AG09309 (cell line): ENCODE results near the gene GPC5.
"Not testable (repeated sequence)": the region's sequence is repeated elsewhere in the genome, so short reads cannot be mapped to it uniquely, and the experiment has no call there.

Source experiments
- DNase-seq: peaks from one replicate; pipeline ENCODE4 v3.0.0-alpha.2; 2010; ENCODE audit warnings: low read depth
- H3K4me3 ChIP-seq: 2 replicates; pipeline ENCODE4 v1.5.1; 2011; ENCODE audit warnings: mild to moderate bottlenecking, low read depth, low read length, moderate library complexity; ENCODE audit not compliant: control insufficient read depth
- TF ChIP-seq, protein P1 (sequence below): IDR thresholded peaks from 2 replicates; pipeline ENCODE4 v1.5.1; 2011; ENCODE audit warnings: mild to moderate bottlenecking, low read depth, low read length, inconsistent platforms; ENCODE audit not compliant: insufficient read depth, control insufficient read depth; ENCODE audit errors: missing control alignments

GPC5 gene

DNA sequence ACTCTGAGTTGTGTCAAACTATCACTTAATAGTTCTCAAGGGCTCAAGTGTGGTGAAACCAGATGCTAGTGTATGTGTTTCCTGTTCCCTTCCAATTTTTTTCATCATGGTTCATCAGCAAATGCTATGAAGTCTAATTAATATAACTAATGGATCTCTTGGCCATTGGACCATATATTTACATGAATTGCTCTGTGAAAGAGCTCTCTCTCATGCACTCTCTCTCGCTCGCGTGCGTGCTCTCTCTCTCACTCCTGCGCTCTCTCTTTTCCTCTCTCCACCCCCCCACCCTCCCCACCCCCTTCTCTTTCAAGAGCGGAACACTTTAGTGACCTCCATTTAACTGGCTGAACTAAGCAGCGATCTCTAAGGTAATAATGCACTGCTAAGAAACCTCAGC lies 1281.2 kb downstream of the GPC5 start:
- no peak for DNase-seq
- TF ChIP-seq, protein P1, sequence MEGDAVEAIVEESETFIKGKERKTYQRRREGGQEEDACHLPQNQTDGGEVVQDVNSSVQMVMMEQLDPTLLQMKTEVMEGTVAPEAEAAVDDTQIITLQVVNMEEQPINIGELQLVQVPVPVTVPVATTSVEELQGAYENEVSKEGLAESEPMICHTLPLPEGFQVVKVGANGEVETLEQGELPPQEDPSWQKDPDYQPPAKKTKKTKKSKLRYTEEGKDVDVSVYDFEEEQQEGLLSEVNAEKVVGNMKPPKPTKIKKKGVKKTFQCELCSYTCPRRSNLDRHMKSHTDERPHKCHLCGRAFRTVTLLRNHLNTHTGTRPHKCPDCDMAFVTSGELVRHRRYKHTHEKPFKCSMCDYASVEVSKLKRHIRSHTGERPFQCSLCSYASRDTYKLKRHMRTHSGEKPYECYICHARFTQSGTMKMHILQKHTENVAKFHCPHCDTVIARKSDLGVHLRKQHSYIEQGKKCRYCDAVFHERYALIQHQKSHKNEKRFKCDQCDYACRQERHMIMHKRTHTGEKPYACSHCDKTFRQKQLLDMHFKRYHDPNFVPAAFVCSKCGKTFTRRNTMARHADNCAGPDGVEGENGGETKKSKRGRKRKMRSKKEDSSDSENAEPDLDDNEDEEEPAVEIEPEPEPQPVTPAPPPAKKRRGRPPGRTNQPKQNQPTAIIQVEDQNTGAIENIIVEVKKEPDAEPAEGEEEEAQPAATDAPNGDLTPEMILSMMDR: no peak
- no peak overlapping the region for H3K4me3 ChIP-seq

DNA sequence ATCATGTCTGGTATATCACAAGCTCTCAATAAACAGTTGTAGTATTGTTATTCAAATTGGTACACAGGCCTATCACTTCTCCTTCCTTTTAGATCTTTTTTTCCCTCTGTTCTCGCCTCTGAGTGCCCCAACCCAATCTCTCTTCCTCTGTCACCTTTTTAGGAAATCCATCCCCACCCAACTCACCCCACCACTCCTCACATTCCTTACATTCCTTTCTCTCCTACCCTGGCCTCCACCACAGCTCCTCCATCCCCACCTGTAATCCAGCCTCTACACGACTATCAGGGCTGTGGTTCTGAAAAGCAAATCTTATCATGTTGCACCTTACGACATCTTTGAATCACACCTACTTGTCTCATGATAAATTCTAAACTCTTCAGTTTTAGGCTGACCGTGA lies 1282.8 kb downstream of the GPC5 start:
- TF ChIP-seq, protein P1: no peak
- H3K4me3 ChIP-seq: no peak overlapping the region
- DNase-seq: no peak

GRCh38 chr13:92682832-92683517 lies 1284.6 kb downstream of the GPC5 start:
- H3K4me3 ChIP-seq: no peak overlapping the region
- DNase-seq: no peak
- TF ChIP-seq, protein P1: no peak

DNA sequence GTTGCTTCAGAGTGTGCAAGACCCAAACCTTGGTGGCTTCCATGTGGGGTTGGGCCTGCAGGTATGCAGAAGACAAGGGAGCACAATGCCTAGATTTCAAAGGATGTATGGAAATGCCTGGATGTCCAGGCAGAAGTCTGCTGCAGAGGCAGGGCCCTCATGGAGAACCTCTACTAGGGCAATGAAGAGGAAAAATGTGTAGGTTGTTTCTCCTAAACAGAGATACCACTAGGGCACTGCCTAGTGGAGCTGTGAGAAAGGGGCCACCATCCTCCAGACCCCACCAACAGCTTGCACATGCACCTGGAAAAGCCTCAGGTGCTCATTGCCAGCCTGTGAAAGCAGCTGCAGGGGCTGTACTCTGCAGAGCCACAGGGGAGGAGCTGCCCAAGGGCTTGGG lies 1295.6 kb downstream of the GPC5 start:
- DNase-seq: no peak
- H3K4me3 ChIP-seq: no peak overlapping the region
- TF ChIP-seq, protein P1: no peak

GRCh38 chr13:92695827-92696226 lies 1297.4 kb downstream of the GPC5 start:
- not testable (repeated sequence) for DNase-seq, H3K4me3 ChIP-seq

DNA sequence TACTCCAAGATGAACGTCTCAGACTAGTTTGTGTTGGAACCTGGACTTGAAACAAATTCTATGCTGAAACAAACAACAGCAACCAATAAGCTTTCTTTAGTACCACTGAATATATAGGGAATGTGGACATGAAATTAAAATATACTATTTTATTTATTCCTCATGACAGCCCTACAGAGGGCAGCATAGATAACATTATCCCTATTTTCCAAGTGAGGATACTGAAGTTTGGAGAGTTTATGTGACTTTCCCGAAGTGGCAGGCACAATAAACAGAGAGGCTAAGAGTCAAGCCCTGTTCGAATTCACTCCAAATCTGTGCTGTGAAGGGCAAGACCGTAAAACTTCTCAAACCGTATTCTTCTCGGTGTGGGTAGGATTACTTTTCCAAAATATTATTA lies 1318.3 kb downstream of the GPC5 start:
- DNase-seq: no peak
- H3K4me3 ChIP-seq: no peak overlapping the region
- TF ChIP-seq, protein P1: peak; percentile 10

- TF ChIP-seq, protein P1: no peak
- H3K4me3 ChIP-seq: no peak overlapping the region
- no peak for DNase-seq
Observed at GRCh38 chr13:92717857-92718256, 1319.4 kb downstream of the GPC5 start.
